Psoas muscle (tissue), 7 donors: ENCODE measurements around the gene EIF3CL. TPM values are rescaled to one million over a fixed set of nuclear protein-coding genes. Genes with fewer than 3 reads are reported as not detected.

Source experiments
- polyA plus RNA-seq, 3 donors: library from polyadenylated mRNA; stranded (reverse); fragments of 200-250 nt; gene quantifications; one replicate each; pipeline ENCODE4 v1.2.3, GENCODE V29; 2013
- total RNA-seq, 4 donors: library from RNA; stranded (reverse); fragmentation: NEBNext Ultra II Directional in 2 of 4; extraction: Animal tissue kit (Norgen Biotek cat#: 25700) in 2 of 4; gene quantifications; one replicate each; pipeline versions ENCODE4 v1.2.1 to v1.2.4, GENCODE V29; 2021 to 2023
- donor health status: healthy with polysubstance abuse.
- donor health status: DM: no; HTN: no; CAD: no; lungs with moderate emphysema.
- donor health status: Bipolar disorder and iron deficiency.
- donor health status: healthy.
- donor health status: DM: no; HTN: no; CAD: no.
- donor health status: DM: no; HTN: no; CAD: no.
- donor health status: DM: yes; HTN: yes; CAD: no.

EIF3CL gene
- total and polyA plus RNA-seq, 7 donors = 25.5 to 130 (median 85.8) TPM

Other genes with a start within 250 kb of the EIF3CL start
- 10 to 100 TPM; 24.5 to 44.2 (median 27.0) TPM for gene XPO6, start 191.9 kb downstream of the EIF3CL start, total RNA-seq
- 10 to 100 TPM; 16.7 to 46.5 (median 26.4) TPM for gene XPO6, start 191.9 kb downstream of the EIF3CL start, polyA plus RNA-seq
- 10 to 100 TPM in 2 of 4 donors, 1 to 10 TPM in 2; 2.5 to 20.6 (median 9.2) TPM for gene SBK1, start 111.3 kb downstream of the EIF3CL start, total RNA-seq
- gene SBK1, start 111.3 kb downstream of the EIF3CL start, polyA plus RNA-seq = 1 to 10 TPM; 1.3 to 5.3 (median 1.9) TPM
- gene NPIPB6, start 40.3 kb downstream of the EIF3CL start, total RNA-seq = 1 to 10 TPM in 1 of 4 donors, under 1 TPM in 2, not detected in 1; 0.76 to 1.5 (median 0.84) TPM
- under 1 TPM; 0.17 to 0.68 (median 0.38) TPM for gene NPIPB6, start 40.3 kb downstream of the EIF3CL start, polyA plus RNA-seq
- under 1 TPM in 1 of 4 donors, not detected in 3; 0.20 TPM for gene NPIPB7, start 68.5 kb upstream of the EIF3CL start, total RNA-seq
- under 1 TPM in 1 of 3 donors, not detected in 2; 0.04 TPM for gene NPIPB7, start 68.5 kb upstream of the EIF3CL start, polyA plus RNA-seq
- 10 to 100 TPM; 10.8 to 15.3 (median 14.0) TPM for gene CLN3, start 88.2 kb upstream of the EIF3CL start, total RNA-seq
- 10 to 100 TPM; 15.4 to 29.3 (median 18.3) TPM for gene CLN3, start 88.2 kb upstream of the EIF3CL start, polyA plus RNA-seq
- gene APOBR, start 90.8 kb upstream of the EIF3CL start, total RNA-seq = under 1 TPM; 0.34 to 0.59 (median 0.36) TPM
- gene APOBR, start 90.8 kb upstream of the EIF3CL start, polyA plus RNA-seq = under 1 TPM; 0.14 to 0.47 (median 0.26) TPM
- not detected for gene IL27, start 103.0 kb upstream of the EIF3CL start, total RNA-seq
- under 1 TPM in 1 of 3 donors, not detected in 2; 0.10 TPM for gene IL27, start 103.0 kb upstream of the EIF3CL start, polyA plus RNA-seq
- 100 to 1,000 TPM in 1 of 4 donors, 10 to 100 TPM in 3; 23.7 to 139 (median 34.9) TPM for gene NUPR1, start 135.1 kb upstream of the EIF3CL start, total RNA-seq
- gene NUPR1, start 135.1 kb upstream of the EIF3CL start, polyA plus RNA-seq = 100 to 1,000 TPM in 1 of 3 donors, 10 to 100 TPM in 2; 40.9 to 141 (median 63.2) TPM
- 10 to 100 TPM; 20.5 to 48.3 (median 25.9) TPM for gene SGF29, start 150.1 kb upstream of the EIF3CL start, total RNA-seq
- gene SGF29, start 150.1 kb upstream of the EIF3CL start, polyA plus RNA-seq = 10 to 100 TPM; 22.3 to 47.4 (median 29.4) TPM
- gene SULT1A2, start 193.2 kb upstream of the EIF3CL start, total RNA-seq = 1 to 10 TPM in 1 of 4 donors, under 1 TPM in 2, not detected in 1; 0.34 to 1.5 (median 0.52) TPM
- under 1 TPM in 2 of 3 donors, not detected in 1; 0.09 to 0.34 TPM for gene SULT1A2, start 193.2 kb upstream of the EIF3CL start, polyA plus RNA-seq
- gene SULT1A1, start 206.2 kb upstream of the EIF3CL start, total RNA-seq = 10 to 100 TPM in 3 of 4 donors, 1 to 10 TPM in 1; 8.1 to 22.8 (median 13.4) TPM
- 1 to 10 TPM; 2.8 to 6.3 (median 3.5) TPM for gene SULT1A1, start 206.2 kb upstream of the EIF3CL start, polyA plus RNA-seq
- under 1 TPM in 1 of 4 donors, not detected in 3; 0.78 TPM for gene NPIPB8, start 234.2 kb upstream of the EIF3CL start, total RNA-seq
- gene NPIPB8, start 234.2 kb upstream of the EIF3CL start, polyA plus RNA-seq = not detected